CD4-positive, alpha-beta T cell treated with Interleukin-6 at 100 ng/mL for 8 hours (primary cell): Measurements from ENCODE around the gene CHCHD3.
"Not testable (repeated sequence)": the region's sequence is repeated elsewhere in the genome, so short reads cannot be mapped to it uniquely, and the experiment has no call there.

Source experiments
- DNase-seq: peaks from one replicate; pipeline ENCODE4 v3.0.0-alpha.2; 2020; ENCODE audit warnings: mixed read lengths, low spot score

Gene CHCHD3

GRCh38 chr7:133003052-133003910, 78.6 kb downstream of the CHCHD3 start:
- no peak for DNase-seq

GRCh38 chr7:133001727-133002126, 80.2 kb downstream of the CHCHD3 start:
- DNase-seq = no peak

DNA sequence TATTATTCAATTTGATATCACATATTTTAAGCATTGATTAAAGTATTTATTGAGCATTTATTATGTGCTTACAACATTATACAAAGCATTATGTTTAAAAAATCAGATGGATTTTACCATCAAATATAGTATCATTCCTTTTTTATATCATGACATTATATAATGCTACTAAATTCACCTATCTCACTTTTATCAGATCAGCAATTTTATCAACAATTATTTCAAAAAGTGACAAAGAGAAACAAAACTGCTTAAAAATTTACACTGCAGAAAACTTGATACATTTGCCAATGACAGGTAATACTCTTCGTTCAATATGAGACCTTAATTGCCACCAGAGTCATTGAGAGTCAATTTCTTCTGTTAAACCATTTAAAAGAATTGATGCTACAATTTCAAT, 82.0 kb downstream of the CHCHD3 start:
- DNase-seq = no peak

DNA sequence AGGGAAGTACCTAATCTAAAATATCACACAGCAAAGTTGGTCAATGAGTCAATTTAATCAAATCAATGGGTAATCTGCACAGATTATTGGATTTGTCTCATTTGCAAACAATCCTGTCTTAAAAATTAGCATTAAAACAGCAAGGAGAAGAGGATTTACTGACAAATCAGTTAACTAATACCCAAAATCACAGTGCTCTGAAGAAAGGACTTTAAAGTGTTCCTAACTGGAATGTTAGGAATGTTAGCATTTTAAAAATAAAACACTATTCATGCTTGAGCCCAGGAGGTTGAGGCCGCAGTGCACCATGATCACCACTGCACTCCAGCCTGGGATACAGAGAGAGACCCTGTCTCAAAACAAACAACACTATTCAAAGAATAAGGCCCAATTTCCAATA, 83.1 kb downstream of the CHCHD3 start:
- DNase-seq = no peak

DNA sequence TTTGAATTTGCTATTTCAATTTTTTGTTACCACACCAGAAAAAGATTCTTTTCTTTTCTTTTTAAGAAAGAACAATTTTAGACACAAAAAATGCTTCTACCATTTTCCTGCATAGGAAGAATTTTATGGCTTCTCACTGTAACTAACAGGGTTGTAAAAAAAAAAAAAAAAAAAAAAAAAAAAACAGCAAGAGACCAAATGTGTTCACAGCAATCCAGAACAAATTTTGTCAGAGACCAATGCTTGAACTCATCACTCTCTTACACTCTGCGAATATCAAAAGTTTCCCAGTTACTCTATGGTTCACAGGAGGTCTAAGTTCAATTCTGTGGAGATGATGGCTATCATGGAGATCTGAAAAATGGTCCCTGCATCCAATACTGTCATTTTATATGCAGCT, 84.4 kb downstream of the CHCHD3 start:
- no peak for DNase-seq

- no peak for DNase-seq
Measured at GRCh38 chr7:132996581-132997242, 85.2 kb downstream of the CHCHD3 start.

DNA sequence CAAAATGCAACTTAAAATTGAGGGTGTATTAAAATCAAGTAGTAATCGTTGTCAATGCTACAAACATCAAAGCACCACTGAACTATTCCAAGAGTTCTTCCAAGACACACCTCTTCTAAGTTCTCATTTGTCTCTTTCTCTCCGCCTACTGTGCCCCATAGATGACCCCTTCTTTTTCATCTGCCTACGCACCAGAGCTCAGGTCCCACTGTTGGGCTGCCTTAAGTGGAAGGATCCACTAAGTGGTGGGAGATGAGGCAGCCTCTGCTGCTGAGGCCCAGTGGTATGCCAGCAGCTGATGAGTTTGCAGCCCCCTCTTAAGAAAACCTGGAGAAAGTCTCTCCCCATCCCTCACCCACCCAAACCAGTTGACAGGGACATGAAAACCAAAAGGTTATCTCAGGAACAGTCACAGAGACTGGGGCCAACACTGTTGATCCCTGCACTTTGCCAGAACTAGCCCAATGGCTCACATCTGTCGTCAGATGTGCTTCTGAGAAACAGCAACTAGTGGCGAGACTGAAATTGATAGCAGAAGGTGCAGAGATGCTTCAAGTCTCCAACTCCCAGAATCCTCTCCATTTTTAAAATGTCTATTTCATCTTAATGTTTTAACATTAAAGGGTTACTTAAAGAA, 88.4 kb downstream of the CHCHD3 start:
- no peak for DNase-seq

DNA sequence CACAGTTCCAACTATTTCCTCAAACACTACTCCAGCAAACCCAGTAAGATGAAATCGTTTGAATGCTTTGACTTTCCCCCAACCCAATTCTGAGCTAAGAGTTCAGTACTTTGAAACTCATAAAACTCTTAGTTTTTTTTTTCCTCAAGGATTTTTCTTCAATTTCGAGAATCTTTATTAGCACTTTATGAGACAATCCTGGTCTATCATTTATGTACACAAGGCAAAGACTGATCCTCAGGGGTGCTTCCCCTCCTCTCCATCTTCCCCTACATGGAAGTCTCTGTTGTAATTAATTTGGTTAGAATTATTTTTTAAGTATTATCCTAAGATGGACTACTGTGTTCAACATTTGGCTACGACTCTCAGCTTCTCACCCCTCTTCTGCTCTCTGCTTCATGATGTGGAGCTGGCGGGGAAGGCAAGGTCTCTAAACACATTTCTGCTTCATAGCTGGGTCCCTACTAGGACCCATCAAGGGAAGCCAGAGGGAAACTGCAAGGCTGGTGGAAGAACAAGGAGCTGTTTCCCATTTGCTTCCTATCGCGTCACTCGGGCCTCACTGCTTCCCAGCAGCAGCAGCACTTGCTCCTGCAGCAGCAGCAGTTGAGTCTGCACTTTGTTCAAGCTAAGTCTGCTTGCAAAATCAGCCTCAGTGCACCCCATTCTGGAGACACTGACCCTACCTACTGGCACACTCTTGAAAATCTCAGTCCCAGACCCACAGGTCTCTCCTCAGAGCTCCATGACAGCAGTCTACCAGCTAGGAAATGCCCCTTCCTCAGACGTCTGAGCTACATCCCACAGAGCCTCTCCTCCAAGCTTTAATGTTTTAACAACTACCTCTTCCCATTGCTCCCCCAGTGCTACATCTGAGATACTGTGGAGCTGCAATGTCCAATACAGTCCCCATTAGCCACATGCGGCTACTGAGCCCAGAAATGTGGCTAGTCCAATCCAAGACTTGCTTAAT, 90.0 kb downstream of the CHCHD3 start:
- DNase-seq = no peak

- DNase-seq = no peak
Measured at GRCh38 chr7:132988117-132988516, 93.8 kb downstream of the CHCHD3 start.

- no peak for DNase-seq
Measured at GRCh38 chr7:132980402-132980801, 101.5 kb downstream of the CHCHD3 start.

DNA sequence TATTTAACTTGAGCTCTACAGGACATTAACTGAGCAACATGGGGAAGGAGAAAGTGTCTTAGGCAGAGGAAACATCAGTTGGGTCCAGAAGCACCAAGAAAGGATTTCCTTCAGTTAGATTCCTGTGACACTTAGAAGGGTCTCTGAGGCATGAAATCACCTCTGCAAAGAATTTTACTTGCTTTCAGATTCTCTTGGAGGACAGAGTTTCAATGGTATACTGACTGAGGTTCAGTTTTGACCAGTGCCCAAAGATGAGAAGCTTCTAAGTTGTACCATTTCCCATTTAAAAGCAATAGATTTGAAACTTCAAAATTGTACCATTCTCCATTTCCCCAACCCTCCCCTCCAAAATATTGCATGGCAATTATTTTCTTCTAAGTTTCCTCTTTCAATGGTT, 102.4 kb downstream of the CHCHD3 start:
- DNase-seq = no peak

DNA sequence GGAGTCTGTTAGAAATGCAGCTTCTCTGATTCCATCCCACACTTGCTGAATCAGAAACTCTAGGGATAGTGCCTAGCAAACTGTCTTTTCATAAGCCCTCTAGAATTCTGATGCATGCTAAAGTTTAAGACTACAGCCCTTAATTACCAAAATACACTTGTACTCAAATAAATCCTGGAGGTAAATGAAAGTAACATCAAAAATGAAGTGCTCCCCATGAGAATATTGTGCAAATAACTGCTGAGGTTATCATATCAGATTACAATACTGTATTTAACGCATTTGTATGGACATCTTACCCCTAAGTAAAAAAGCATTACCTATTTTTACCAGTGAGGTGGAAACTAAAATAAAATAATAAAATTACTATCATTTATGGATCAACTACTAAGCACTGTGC, 104.7 kb downstream of the CHCHD3 start:
- no peak for DNase-seq

GRCh38 chr7:132972745-132973144, 109.1 kb downstream of the CHCHD3 start:
- DNase-seq = no peak

- no peak for DNase-seq
Measured at GRCh38 chr7:132970257-132970656, 111.6 kb downstream of the CHCHD3 start.

- DNase-seq = no peak
Measured at GRCh38 chr7:132969520-132969919, 112.4 kb downstream of the CHCHD3 start.

DNA sequence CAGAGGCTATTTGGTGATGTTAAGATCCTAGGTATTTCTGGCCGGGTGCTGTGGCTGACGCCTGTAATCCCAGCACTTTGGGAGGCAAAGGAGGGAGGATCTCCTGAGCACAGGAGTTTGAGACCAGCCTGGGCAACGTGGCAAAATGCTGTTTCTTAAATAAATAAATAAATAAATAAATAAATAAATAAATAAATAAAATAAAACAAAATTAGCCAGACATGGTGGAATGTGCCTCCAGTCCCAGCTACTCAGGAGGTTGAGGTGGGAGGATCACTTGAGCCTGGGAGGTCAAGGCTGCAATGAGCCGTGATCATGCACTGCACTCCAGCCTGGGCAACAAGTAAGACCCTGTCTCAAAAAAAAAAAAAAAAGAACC, 114.4 kb downstream of the CHCHD3 start:
- not testable (repeated sequence) for DNase-seq

DNA sequence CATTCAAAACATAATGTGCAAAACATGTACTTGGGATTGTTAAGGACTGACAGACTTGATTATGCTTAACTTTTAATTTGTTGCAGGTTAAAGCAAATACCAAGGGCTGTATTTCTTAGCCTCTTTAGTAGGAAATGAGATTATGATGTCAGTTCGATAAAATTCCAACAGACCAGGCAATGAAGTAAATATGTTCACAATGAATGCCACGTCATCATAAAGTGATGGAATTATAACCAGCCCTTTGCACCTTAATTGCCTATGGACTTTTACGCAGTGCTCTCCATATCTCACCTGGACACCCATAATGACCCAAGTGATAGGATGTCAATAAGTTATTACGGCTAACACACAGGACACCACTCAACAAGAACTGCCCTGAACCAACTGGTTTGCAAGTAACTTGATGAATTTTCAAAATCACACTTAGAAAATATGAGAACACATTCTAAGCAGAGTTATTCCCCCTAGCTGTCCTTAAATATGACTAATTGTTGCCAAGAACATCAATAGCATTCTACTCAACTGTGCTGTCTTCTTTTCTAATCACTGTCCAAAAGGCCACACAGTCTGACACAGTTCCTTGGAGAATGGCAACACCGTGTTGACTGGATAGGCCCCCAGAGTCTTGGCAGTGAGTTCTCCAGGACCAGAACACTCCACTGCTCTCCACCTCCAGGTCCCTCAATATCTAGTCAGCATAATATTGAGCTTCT, 115.0 kb downstream of the CHCHD3 start:
- no peak for DNase-seq

DNA sequence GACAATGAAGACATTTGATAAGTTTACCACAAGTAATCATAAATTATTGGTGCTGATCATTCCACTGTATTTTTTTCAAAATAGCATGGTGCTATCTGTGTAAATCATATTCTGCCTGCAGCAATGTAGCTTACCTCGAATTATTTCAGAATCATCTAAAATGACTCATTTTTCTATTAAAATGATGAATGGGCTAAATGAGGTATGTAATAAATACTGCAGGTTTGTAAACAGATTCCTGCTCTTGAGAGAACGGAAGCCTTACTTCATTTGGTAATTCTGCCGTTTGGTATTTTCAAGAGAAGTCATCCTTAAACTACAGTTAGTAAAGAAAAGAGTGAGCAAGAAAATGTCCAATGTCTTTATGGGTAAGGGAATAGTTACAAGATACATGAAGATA, 115.9 kb downstream of the CHCHD3 start:
- no peak for DNase-seq

DNA sequence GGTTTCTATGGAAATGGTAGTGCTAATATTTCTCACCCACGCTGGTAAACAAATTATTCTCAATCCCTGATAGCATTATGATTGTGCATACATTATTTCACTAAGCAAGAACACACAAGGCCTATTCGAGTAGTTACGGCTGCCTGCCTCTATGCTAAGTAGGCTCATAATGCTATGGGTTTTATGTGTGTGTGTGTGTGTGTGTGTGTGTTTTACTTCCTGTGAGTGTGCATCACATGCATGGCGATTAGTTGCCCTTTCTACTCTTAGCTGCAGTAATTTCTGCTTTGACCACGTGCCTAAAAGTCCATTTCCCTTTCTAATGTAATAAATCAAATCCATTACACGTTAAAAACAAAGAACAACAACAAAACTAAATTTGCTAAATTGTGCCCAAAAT, 117.0 kb downstream of the CHCHD3 start:
- no peak for DNase-seq

- no peak for DNase-seq
Measured at GRCh38 chr7:132959891-132960290, 122.0 kb downstream of the CHCHD3 start.

- no peak for DNase-seq
Measured at GRCh38 chr7:132956556-132956955, 125.3 kb downstream of the CHCHD3 start.
